GM18873 (cell line): Measurements from ENCODE around the gene ARHGEF7.
A peak's percentile ranks its signal among the peaks of the same experiment; 100 is the strongest.

Source experiments
- ATAC-seq: cut with Tn5 transposase; IDR thresholded peaks from one replicate; pipeline ENCODE4 v1.9.1; 2021; ENCODE audit warnings: mild to moderate bottlenecking, moderate library complexity, moderate number of reproducible peaks; ENCODE audit not compliant: unreplicated experiment, low FRiP score

ARHGEF7 gene

DNA sequence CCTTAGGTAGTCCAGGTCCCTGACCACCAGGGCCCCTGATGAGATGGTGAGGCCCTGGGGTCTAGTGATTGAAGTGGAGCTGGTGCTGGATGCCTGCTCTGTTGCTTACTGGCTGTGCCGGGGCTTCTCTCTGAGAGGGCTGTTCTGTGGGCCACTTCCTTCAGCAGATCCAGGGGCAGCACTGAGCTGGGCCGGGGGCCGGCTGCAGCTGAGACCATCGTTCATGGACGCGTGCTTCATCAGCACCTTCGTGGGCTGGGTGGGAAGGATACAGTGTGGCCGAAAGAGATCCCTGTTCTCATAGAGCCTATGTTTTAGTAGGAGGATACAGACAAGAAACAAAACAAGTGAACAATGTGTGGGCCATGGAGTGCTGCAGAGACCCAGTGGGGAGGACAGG lies 172.1 kb downstream of the ARHGEF7 start:
- no peak for ATAC-seq

DNA sequence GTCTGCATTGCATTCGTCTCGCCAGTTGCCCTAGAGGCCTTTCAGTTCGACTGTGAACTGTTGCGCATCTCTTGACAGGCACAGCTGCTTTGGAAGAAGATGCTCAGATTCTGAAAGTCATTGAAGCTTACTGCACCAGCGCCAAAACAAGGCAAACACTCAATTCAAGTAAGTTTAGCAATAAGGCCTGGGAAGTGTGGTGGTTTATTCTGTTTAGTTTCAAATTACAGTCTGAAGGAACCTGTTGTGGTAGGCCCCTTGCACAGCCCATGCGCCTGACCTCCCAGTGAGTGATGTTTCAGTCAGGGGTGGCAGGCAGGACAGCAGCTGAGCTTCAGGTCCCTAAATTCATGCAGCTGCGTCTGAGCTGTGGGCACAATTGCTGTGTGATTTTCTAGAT lies 173.2 kb downstream of the ARHGEF7 start:
- no peak for ATAC-seq

GRCh38 chr13:111289251-111289650 lies 174.1 kb downstream of the ARHGEF7 start:
- ATAC-seq, result no peak

GRCh38 chr13:111291908-111292307 lies 176.8 kb downstream of the ARHGEF7 start:
- ATAC-seq, result no peak

GRCh38 chr13:111292710-111293485 lies 177.8 kb downstream of the ARHGEF7 start:
- ATAC-seq, result no peak

DNA sequence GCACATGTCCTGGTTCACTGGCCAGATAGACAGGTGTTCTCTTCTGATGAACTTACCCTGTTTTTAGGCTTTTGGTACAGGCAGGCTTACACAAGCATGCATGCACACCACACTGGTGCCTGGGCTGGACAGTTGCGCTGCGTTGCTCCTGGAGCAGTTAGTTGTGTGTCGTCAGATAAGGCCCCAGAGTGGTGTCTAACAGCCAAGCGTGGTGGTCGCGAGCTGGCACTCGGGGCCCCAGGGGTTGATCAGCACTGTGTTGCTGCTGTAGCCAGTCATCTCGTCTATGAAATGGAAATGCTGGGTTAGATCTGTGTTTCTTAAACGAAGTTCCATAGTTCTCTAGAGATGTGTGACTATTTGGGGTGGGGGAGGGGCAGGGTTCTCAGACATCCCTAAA lies 180.8 kb downstream of the ARHGEF7 start:
- no peak for ATAC-seq

GRCh38 chr13:111296417-111296816 lies 181.3 kb downstream of the ARHGEF7 start:
- no peak for ATAC-seq

DNA sequence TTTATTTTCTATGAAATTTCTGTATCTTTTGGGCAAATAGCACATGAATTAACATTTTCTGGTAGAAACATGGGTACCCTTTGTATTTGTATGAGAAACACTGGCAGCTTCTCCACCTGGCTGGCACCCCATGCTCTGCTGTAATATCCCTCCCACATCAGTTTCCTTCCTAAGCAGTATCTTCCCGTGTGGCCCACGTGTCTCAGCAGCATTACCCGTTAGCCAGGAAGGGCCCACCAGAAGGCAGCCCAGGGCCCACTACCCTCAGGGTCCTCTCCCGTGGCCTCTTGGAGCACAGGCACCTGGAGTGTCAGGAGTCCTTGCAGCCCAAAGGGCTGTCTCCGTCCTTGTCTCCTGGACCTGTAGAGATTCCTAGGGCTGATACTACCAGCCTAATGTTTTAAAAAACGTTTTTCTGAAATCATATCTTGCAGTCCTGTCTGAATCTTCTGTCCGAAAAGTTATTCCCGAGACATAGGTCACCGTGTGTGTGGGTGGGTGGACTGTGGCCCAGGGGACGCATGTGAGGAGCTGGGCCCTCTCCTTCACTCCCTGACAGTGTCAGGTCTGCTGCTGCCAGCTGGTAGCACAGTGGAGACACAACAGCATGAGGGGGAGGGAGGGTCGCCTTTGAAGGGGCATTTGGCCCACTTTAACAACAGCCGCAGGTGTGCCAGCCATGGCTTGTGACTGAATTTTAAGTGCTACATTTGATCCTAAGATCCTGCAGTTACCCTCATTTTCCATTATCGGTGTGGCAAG lies 183.3 kb downstream of the ARHGEF7 start:
- ATAC-seq, result no peak

- ATAC-seq, result no peak
Measured at GRCh38 chr13:111302045-111302726, 187.1 kb downstream of the ARHGEF7 start.

- ATAC-seq, result no peak
Measured at GRCh38 chr13:111303559-111303958, 188.4 kb downstream of the ARHGEF7 start.

DNA sequence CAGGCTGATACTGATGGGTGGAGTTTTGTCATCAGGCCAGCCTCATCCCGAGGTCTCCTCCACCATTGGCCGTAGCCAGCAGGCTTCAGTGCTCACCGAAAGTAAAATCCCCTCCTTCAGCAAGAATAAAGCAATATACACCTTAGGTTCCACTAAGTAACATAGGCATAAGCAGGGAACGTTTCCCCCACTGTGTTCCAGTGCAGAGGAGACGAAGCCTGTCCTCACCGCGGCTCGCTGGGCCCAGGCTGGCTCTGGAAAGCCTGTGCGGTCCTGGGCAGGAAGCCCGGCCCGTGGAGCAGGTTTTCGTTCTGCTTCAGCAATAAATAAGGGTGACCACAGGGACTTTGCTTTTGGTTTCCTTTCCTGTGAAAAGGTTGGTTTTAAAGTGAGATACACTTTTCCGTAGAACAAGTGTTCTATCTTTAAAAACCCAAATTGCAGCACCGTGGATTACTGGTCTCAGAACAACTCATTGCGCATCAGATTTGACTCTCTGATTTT lies 189.0 kb downstream of the ARHGEF7 start:
- ATAC-seq, result peak; percentile 84

- no peak for ATAC-seq
Measured at GRCh38 chr13:111304603-111305289, 189.6 kb downstream of the ARHGEF7 start.

- no peak for ATAC-seq
Measured at GRCh38 chr13:111312944-111313590, 198.0 kb downstream of the ARHGEF7 start.

DNA sequence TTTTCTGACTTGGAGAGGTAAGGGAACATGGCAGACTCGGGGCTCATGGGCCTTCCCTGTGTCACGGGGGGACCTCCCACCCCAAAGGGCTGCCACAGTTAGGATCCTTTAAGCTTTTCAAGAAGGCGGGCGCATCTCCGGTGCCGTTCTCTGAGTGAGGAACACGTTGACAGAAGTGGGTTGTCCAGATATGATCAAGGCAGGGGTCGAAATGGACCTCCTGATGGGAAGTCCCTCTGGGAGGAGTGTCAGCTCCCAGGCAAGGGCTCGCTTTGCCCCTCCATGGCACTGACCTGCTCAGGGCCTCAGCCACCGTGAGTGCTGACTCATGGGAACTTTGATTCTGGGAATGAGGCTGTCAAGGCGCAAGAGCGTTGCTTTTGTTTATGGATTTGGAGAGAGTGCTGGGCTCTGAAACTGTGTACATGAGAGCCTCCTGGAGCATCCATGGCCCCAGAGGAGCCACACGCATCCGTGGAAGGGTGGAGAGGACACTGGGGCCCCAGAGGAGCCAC lies 198.9 kb downstream of the ARHGEF7 start:
- ATAC-seq, result no peak

DNA sequence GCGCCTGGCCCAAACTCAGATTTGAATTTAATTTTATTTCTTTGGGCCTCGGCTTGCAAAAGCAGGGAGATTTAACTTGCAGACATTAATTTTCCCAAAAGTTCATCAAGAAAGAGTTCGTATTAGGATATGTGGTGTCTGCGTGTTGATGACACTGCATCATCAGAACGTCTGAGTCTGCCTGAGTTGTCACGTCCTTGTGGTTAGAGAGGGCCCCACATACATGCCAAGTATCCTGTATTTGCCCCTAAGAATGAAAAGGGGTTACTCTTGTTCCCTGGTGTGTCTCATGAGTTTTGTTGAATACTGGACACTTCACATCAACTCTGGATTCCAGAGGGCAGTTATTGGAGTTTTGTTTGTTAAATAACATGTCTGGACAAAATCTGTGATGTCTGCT lies 199.7 kb downstream of the ARHGEF7 start:
- ATAC-seq, result no peak

GRCh38 chr13:111315347-111315995 lies 200.4 kb downstream of the ARHGEF7 start:
- ATAC-seq, result no peak

- ATAC-seq, result no peak
Measured at GRCh38 chr13:111316161-111316730, 201.1 kb downstream of the ARHGEF7 start.

- no peak for ATAC-seq
Measured at GRCh38 chr13:111317042-111317550, 202.0 kb downstream of the ARHGEF7 start.
